Panc1 (cell line): ENCODE measurements around the gene MELK. TPM values are rescaled to one million over a fixed set of nuclear protein-coding genes. Genes with fewer than 3 reads are reported as not detected.

ENCODE experiments used
- ATAC-seq: fragments of 200-7000 bp; cut with Tn5 transposase; 2 replicates; pipeline ENCODE4 v1.9.1; 2020; ENCODE audit warnings: mild to moderate bottlenecking, moderate library complexity
- BruUV-seq: library from RNA; stranded (reverse); fragments of 400-500 nt; replicated peaks from 2 replicates; lab custom pipeline; 2021; lab: Mats Ljungman, UMichigan
- CTCF ChIA-PET: fragments of 300-600 bp; sonication (Branson Sonifier 250); formaldehyde crosslinking; loops from one replicate; lab custom pipeline; 2022; ENCODE audit warnings: antibody characterized with exemption; lab: Charles Lee
- POLR2A ChIA-PET: fragments of 300-600 bp; sonication (Branson Sonifier 250); formaldehyde crosslinking; loops from one replicate; lab custom pipeline; 2022; ENCODE audit warnings: antibody characterized with exemption; lab: Charles Lee
- DNase-seq: peaks from one replicate; pipeline ENCODE4 v3.0.0-alpha.2; 2010; ENCODE audit warnings: low read depth, low spot score
- H3K27ac ChIP-seq: 2 replicates; pipeline ENCODE4 v1.5.1; 2011; ENCODE audit warnings: mild to moderate bottlenecking, low read length, inconsistent platforms
- H3K27me3 ChIP-seq: fragments of 200-500 bp; sonication (Bioruptor generic); 2 replicates; pipeline ENCODE4 v1.6.0; 2014; ENCODE audit warnings: low read length, inconsistent platforms; ENCODE audit not compliant: control insufficient read depth, insufficient read depth
- H3K36me3 ChIP-seq: fragments of 200-500 bp; sonication (Bioruptor generic); 2 replicates; pipeline ENCODE4 v1.5.1; 2014; ENCODE audit warnings: inconsistent platforms, mild to moderate bottlenecking, low read length, moderate library complexity; ENCODE audit not compliant: control insufficient read depth, insufficient read depth
- H3K4me1 ChIP-seq: 2 replicates; pipeline ENCODE4 v1.5.1; 2011; ENCODE audit warnings: inconsistent platforms, mild to moderate bottlenecking, low read length, moderate library complexity; ENCODE audit not compliant: control insufficient read depth, insufficient read depth
- H3K4me3 ChIP-seq, 2 experiments: 2 replicates each; pipeline ENCODE4 v1.5.1; 2011 to 2012; ENCODE audit warnings: low read depth in 2 of 2, low read length in 2 of 2, mild to moderate bottlenecking in 2 of 2, inconsistent platforms in 1 of 2, moderate library complexity in 1 of 2
- H3K9me3 ChIP-seq: fragments of 200-500 bp; sonication (Bioruptor generic); 2 replicates; pipeline ENCODE4 v1.5.1; 2014; ENCODE audit warnings: low read depth, mild to moderate bottlenecking, inconsistent platforms, low read length, moderate library complexity; ENCODE audit not compliant: control insufficient read depth, insufficient read depth
- CTCF ChIP-seq: fragments of 450-650 bp; IDR thresholded peaks from 2 replicates; pipeline ENCODE4 v1.5.1; 2017; ENCODE audit warnings: mild to moderate bottlenecking
- POLR2AphosphoS5 ChIP-seq: IDR thresholded peaks from 2 replicates; pipeline ENCODE4 v1.6.1; 2012; ENCODE audit warnings: mild to moderate bottlenecking, low read depth, low read length, moderate library complexity
- REST ChIP-seq, 2 experiments: IDR thresholded peaks; 2 replicates each; pipeline ENCODE4 v1.6.1; 2011 to 2012; ENCODE audit warnings: low read depth in 2 of 2, control low read depth in 1 of 2, low read length in 1 of 2, mild to moderate bottlenecking in 1 of 2, moderate library complexity in 1 of 2; ENCODE audit not compliant: insufficient read depth in 1 of 2
- SIN3A ChIP-seq: IDR thresholded peaks from 2 replicates; pipeline ENCODE4 v1.6.1; 2012; ENCODE audit warnings: low read depth, mild to moderate bottlenecking, low read length, moderate library complexity, borderline replicate concordance; ENCODE audit not compliant: insufficient read depth
- TCF7L2 ChIP-seq: IDR thresholded peaks from 2 replicates; pipeline ENCODE4 v1.6.1; 2011; ENCODE audit warnings: mild to moderate bottlenecking, low read depth, low read length, inconsistent platforms
- in situ Hi-C: cut with HindIII; loops from 2 replicates; pipeline ENCODE4 v1.10.0; 2016; ENCODE audit warnings: low sequenced_read_pairs, low pct_unique_long_range_greater_than_20kb
- intact Hi-C: fragments of 100-400 bp; cut with micrococcal nuclease; formaldehyde crosslinking; loops from one replicate; pipeline ENCODE4 v1.10.0; 2022; ENCODE audit not compliant: unreplicated experiment
- total RNA-seq: library from RNA; stranded (reverse); gene quantifications from one replicate; pipeline ENCODE4 v1.2.1, GENCODE V29; 2021; ENCODE audit not compliant: unreplicated experiment

MELK gene
- total RNA-seq, 1 experiment from 2014 or later = 112 TPM

GRCh38 chr9:36584620-36585460 lies 12.1 kb downstream of the MELK start:
- H3K4me1 ChIP-seq = no peaks in the 10 kb centered on the region
- ATAC-seq = peak; percentile 45
- H3K27me3 ChIP-seq = no peaks in the 10 kb centered on the region
- no peaks in the 10 kb centered on the region for H3K9me3 ChIP-seq
- CTCF ChIA-PET = interaction anchor here (0.6 kb wide), 2 partner anchors 82 to 282 kb away, joined by 3 to 4 read pairs; no protein-coding TSS in a partner anchor
- no peak for DNase-seq
- peaks cover 17% of the 10 kb centered on the region; the same call in 1 of the 2 replicates for H3K36me3 ChIP-seq
- intact Hi-C loops = no loop called here
- H3K4me3 ChIP-seq = no peak overlapping the region
- POLR2A ChIA-PET = interaction anchor here (0.7 kb wide), 1 partner anchor 395 kb away, joined by 6 read pairs; no protein-coding TSS in a partner anchor
- BruUV-seq = no TSS peak
- no peak overlapping the region for H3K27ac ChIP-seq
- no peak for TF ChIP-seq POLR2AphosphoS5
- TF ChIP-seq CTCF = no peak
- no peak for TF ChIP-seq TCF7L2
- no peak for TF ChIP-seq REST (IDR thresholded peaks at IDR 0.05; ENCODE audit: insufficient read depth in 1 of 2, low read depth in 2 of 2, low read length in 1 of 2)
- no peak for TF ChIP-seq SIN3A
- in situ Hi-C loops = no loop called here

GRCh38 chr9:36590231-36590630 lies 17.5 kb downstream of the MELK start:
- no peak for DNase-seq
- peaks cover 29% of the 10 kb centered on the region; the same call in 1 of the 2 replicates for H3K36me3 ChIP-seq
- POLR2A ChIA-PET = interaction anchor here (0.7 kb wide), 1 partner anchor 26 kb away, joined by 4 read pairs; no protein-coding TSS in a partner anchor
- intact Hi-C loops (no loop called here), in situ Hi-C loops (no loop called here)
- CTCF ChIA-PET = no interaction called here
- no peak overlapping the region for H3K4me3 ChIP-seq
- TSS peak; percentile 19 for BruUV-seq
- ATAC-seq = no peak
- no peaks in the 10 kb centered on the region for H3K4me1 ChIP-seq
- H3K27me3 ChIP-seq = no peaks in the 10 kb centered on the region
- no peak overlapping the region for H3K27ac ChIP-seq
- no peak for TF ChIP-seq CTCF
- no peak for TF ChIP-seq TCF7L2
- no peak for TF ChIP-seq POLR2AphosphoS5
- TF ChIP-seq REST (IDR thresholded peaks at IDR 0.05; ENCODE audit: insufficient read depth in 1 of 2, low read depth in 2 of 2, low read length in 1 of 2) = no peak
- TF ChIP-seq SIN3A = no peak
- H3K9me3 ChIP-seq = no peaks in the 10 kb centered on the region
